Trophoblast cell (in vitro differentiated cells and primary cell): ENCODE results near the gene EGR4.

Experiments
- DNase-seq, 2 donors: peaks; one replicate each; pipeline ENCODE4 v3.0.0-alpha.2; 2016
- H2AFZ ChIP-seq: 2 replicates; pipeline ENCODE4 v1.6.1; 2013; ENCODE audit warnings: low read length, moderate library complexity, mild to moderate bottlenecking; ENCODE audit not compliant: insufficient read depth, poor library complexity
- H2AK5ac ChIP-seq: 2 replicates; pipeline ENCODE4 v1.6.1; 2013; ENCODE audit warnings: mild to moderate bottlenecking, low read length
- H2BK120ac ChIP-seq: 2 replicates; pipeline ENCODE4 v1.6.1; 2013; ENCODE audit warnings: low read length, mild to moderate bottlenecking, moderate library complexity; ENCODE audit not compliant: insufficient read depth, poor library complexity
- H2BK12ac ChIP-seq: 2 replicates; pipeline ENCODE4 v1.6.1; 2013; ENCODE audit warnings: mild to moderate bottlenecking, low read length, moderate library complexity
- H2BK5ac ChIP-seq: 2 replicates; pipeline ENCODE4 v1.6.1; 2013; ENCODE audit warnings: low read length, low read depth, moderate library complexity, mild to moderate bottlenecking; ENCODE audit not compliant: poor library complexity
- H3K14ac ChIP-seq: 2 replicates; pipeline ENCODE4 v1.6.1; 2013; ENCODE audit warnings: mild to moderate bottlenecking, low read length
- H3K18ac ChIP-seq: 2 replicates; pipeline ENCODE4 v1.6.1; 2013; ENCODE audit warnings: mild to moderate bottlenecking, low read length
- H3K23ac ChIP-seq: 2 replicates; pipeline ENCODE4 v1.6.1; 2013; ENCODE audit warnings: low read length
- H3K27ac ChIP-seq: 2 replicates; pipeline ENCODE4 v1.5.1; 2013; ENCODE audit warnings: low read depth, mild to moderate bottlenecking, inconsistent platforms, low read length, moderate library complexity
- H3K27me3 ChIP-seq: 2 replicates; pipeline ENCODE4 v1.6.1; 2013; ENCODE audit warnings: inconsistent platforms, mild to moderate bottlenecking, low read length, moderate library complexity; ENCODE audit not compliant: insufficient read depth
- H3K36me3 ChIP-seq, 2 experiments: 1 replicate in 1 of 2; 2 replicates in 1 of 2; pipeline ENCODE4 v1.6.1; 2013; ENCODE audit warnings: low read length in 2 of 2, mild to moderate bottlenecking in 2 of 2, moderate library complexity in 1 of 2; ENCODE audit not compliant: insufficient read depth in 2 of 2, control insufficient read depth in 1 of 2
- H3K4ac ChIP-seq: 2 replicates; pipeline ENCODE4 v1.6.1; 2013; ENCODE audit warnings: low read depth, mild to moderate bottlenecking, low read length, moderate library complexity
- H3K4me1 ChIP-seq, 2 experiments: 1 replicate in 1 of 2; 2 replicates in 1 of 2; pipeline ENCODE4 v1.6.1; 2013; ENCODE audit warnings: low read length in 2 of 2, mild to moderate bottlenecking in 2 of 2, moderate library complexity in 1 of 2; ENCODE audit not compliant: insufficient read depth in 2 of 2, control insufficient read depth in 1 of 2
- H3K4me2 ChIP-seq: 2 replicates; pipeline ENCODE4 v1.6.1; 2013; ENCODE audit warnings: inconsistent platforms, mild to moderate bottlenecking, low read length, moderate library complexity
- H3K4me3 ChIP-seq: 2 replicates; pipeline ENCODE4 v1.5.1; 2013; ENCODE audit warnings: mild to moderate bottlenecking, low read depth, low read length, inconsistent platforms
- H3K79me1 ChIP-seq: one replicate; pipeline ENCODE4 v1.6.1; 2013; ENCODE audit warnings: low read length
- H3K79me2 ChIP-seq: 2 replicates; pipeline ENCODE4 v1.6.1; 2013; ENCODE audit warnings: low read length, mild to moderate bottlenecking; ENCODE audit not compliant: control insufficient read depth, insufficient read depth, poor library complexity
- H3K9ac ChIP-seq: 2 replicates; pipeline ENCODE4 v1.6.1; 2013; ENCODE audit warnings: mild to moderate bottlenecking, low read length
- H3K9me3 ChIP-seq: 2 replicates; pipeline ENCODE4 v1.6.1; 2013; ENCODE audit warnings: low read depth, mild to moderate bottlenecking, control low read depth, inconsistent platforms, low read length; ENCODE audit not compliant: insufficient read depth
- H4K12ac ChIP-seq: 2 replicates; pipeline ENCODE4 v1.6.1; 2013; ENCODE audit warnings: low read depth, mild to moderate bottlenecking, low read length, moderate library complexity
- H4K8ac ChIP-seq: 2 replicates; pipeline ENCODE4 v1.6.1; 2013; ENCODE audit warnings: low read depth, mild to moderate bottlenecking, low read length, moderate library complexity
- H4K91ac ChIP-seq: one replicate; pipeline ENCODE4 v1.6.1; 2013; ENCODE audit warnings: low read depth, mild to moderate bottlenecking, low read length, moderate library complexity
- WGBS: extraction: QIAGEN DNeasy Blood & Tissue Kit; methylation state at CpG from one replicate; pipeline ENCODE4 v1.1.7; 2013; ENCODE audit warnings: missing lambda C conversion rate; ENCODE audit not compliant: insufficient read length, insufficient coverage; ENCODE audit errors: extremely low coverage; 5-methylcytosine and 5-hydroxymethylcytosine counted together

EGR4 gene

DNA sequence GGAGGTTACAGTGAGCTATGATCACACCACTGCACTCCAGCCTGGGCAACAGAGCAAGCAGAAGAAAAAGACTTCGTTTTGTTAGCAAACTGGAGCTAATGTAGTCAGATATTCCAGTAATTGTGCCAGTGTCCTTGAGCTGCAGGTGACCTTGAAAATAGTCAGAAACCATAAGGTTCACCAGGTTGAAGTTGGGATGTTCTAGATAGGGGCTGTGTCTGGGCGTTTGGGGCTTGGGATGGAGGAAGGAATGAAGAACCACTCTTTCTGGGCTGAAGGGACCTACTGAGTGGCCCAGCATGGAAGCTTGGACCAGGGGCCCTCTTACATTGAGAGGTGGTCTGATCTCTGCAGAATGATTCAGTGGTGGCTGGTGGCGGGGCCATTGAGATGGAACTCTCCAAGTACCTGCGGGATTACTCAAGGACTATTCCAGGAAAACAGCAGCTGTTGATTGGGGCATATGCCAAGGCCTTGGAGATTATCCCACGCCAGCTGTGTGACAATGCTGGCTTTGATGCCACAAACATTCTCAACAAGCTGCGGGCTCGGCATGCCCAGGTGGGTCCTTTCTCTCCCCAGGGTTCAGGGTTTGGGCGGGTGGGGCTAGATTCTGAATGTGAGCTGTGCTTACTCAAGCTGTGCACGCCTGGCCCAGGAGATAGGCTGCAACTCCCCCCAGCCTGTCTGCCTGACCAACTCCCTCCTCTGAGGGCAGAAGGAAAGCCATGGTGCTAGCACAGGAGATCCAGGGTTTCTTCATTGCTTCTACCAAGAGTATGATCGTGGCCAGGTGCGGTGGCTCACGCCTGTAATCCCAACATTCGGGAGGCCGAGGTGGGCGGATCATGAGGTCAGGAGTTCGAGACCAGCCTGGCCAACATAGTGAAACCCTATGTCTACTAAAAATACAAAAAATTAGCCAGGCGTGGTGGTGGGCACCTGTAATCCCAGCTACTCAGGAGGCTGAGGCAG lies 42.2 kb downstream of the EGR4 start:
- H2AK5ac ChIP-seq: no peak overlapping the region
- no CpG with 5 or more reads among the region's 17 CpGs for WGBS
- no peak overlapping the region for H3K4ac ChIP-seq
- H3K36me3 ChIP-seq: peaks cover 49 to 76% of the 10 kb centered on the region in 2 experiments
- no peak overlapping the region for H4K91ac ChIP-seq
- H3K27ac ChIP-seq: no peak overlapping the region
- no peaks in the 10 kb centered on the region for H3K4me1 ChIP-seq
- H3K14ac ChIP-seq: no peak overlapping the region
- no peaks in the 10 kb centered on the region for H3K79me1 ChIP-seq
- H3K79me2 ChIP-seq: no peaks in the 10 kb centered on the region
- H2BK5ac ChIP-seq: no peak overlapping the region
- H2BK12ac ChIP-seq: no peak overlapping the region
- no peak for DNase-seq
- H3K4me2 ChIP-seq: no peak overlapping the region
- no peaks in the 10 kb centered on the region for H3K9me3 ChIP-seq
- no peak overlapping the region for H3K9ac ChIP-seq
- no peak overlapping the region for H3K4me3 ChIP-seq
- H4K8ac ChIP-seq: no peak overlapping the region
- no peak overlapping the region for H2AFZ ChIP-seq
- no peaks in the 10 kb centered on the region for H3K27me3 ChIP-seq
- H2BK120ac ChIP-seq: no peak overlapping the region
- H3K23ac ChIP-seq: no peak overlapping the region
- H4K12ac ChIP-seq: no peak overlapping the region
- no peak overlapping the region for H3K18ac ChIP-seq

- H3K27me3 ChIP-seq: no peaks in the 10 kb centered on the region
- no peak overlapping the region for H3K27ac ChIP-seq
- no peak overlapping the region for H3K4me2 ChIP-seq
- no peak overlapping the region for H2BK12ac ChIP-seq
- peaks cover 49 to 83% of the 10 kb centered on the region in 2 experiments for H3K36me3 ChIP-seq
- H2BK5ac ChIP-seq: no peak overlapping the region
- H3K23ac ChIP-seq: no peak overlapping the region
- H3K18ac ChIP-seq: no peak overlapping the region
- H3K9me3 ChIP-seq: no peaks in the 10 kb centered on the region
- no peak overlapping the region for H2BK120ac ChIP-seq
- WGBS: no CpG with 5 or more reads among the region's 9 CpGs
- no peak overlapping the region for H3K4me3 ChIP-seq
- H4K91ac ChIP-seq: no peak overlapping the region
- no peak overlapping the region for H2AFZ ChIP-seq
- H4K8ac ChIP-seq: no peak overlapping the region
- no peaks in the 10 kb centered on the region for H3K4me1 ChIP-seq
- H3K79me2 ChIP-seq: no peaks in the 10 kb centered on the region
- H3K9ac ChIP-seq: no peak overlapping the region
- no peak overlapping the region for H3K4ac ChIP-seq
- H4K12ac ChIP-seq: no peak overlapping the region
- no peak overlapping the region for H2AK5ac ChIP-seq
- no peaks in the 10 kb centered on the region for H3K79me1 ChIP-seq
- H3K14ac ChIP-seq: no peak overlapping the region
- no peak for DNase-seq
Observed at GRCh38 chr2:73249636-73250035, 43.7 kb downstream of the EGR4 start.

DNA sequence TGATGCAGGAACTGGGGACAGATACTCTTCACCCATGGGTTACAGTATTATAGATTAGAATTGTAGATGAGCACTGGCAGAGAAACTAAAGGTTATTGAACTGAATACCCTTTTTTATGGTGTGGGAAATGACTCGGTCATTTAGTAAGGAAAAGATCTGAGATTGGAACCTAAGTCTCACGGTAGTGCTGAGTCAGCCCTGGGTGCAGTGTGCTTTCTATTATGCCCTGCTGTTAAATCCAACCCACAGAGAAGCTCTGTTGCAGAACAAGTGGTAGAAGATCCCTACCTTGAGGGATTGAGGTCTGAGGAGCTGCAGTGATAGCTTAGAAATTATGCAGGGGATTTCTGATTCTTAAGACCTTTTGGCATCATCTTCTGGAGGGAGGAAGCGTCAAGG lies 46.5 kb downstream of the EGR4 start:
- Histone ChIP-seq H3K4me2 (no peak overlapping the region), H2AK5ac (no peak overlapping the region), H4K91ac (no peak overlapping the region), H3K9ac (no peak overlapping the region), H2BK120ac (no peak overlapping the region), H3K18ac (no peak overlapping the region), H3K27ac (no peak overlapping the region), H2AFZ (no peak overlapping the region), H3K27me3 (no peaks in the 10 kb centered on the region), H2BK12ac (no peak overlapping the region), H3K4me1 (peaks cover 0 to 4% of the 10 kb centered on the region in 2 experiments), H3K36me3 (peaks cover 41 to 68% of the 10 kb centered on the region in 2 experiments), H3K79me1 (no peaks in the 10 kb centered on the region), H3K23ac (no peak overlapping the region), H2BK5ac (no peak overlapping the region), H3K4me3 (no peak overlapping the region), H3K79me2 (no peaks in the 10 kb centered on the region), H4K8ac (no peak overlapping the region), H3K14ac (no peak overlapping the region), H3K4ac (no peak overlapping the region), H4K12ac (no peak overlapping the region), H3K9me3 (no peaks in the 10 kb centered on the region)
- WGBS: no CpG with 5 or more reads among the region's 3 CpGs
- no peak for DNase-seq

- DNase-seq: no peak
- no peak overlapping the region for H4K8ac ChIP-seq
Observed at GRCh38 chr2:73244580-73244979, 48.8 kb downstream of the EGR4 start.

More at GRCh38 chr2:73244580-73244979, 48.8 kb downstream of the EGR4 start:
- Histone ChIP-seq H3K14ac (no peak overlapping the region), H3K4ac (no peak overlapping the region), H3K4me1 (peaks cover 0 to 4% of the 10 kb centered on the region in 2 experiments), H3K4me2 (no peak overlapping the region), H3K27me3 (no peaks in the 10 kb centered on the region), H3K18ac (no peak overlapping the region), H3K23ac (no peak overlapping the region), H3K79me2 (no peaks in the 10 kb centered on the region), H2AK5ac (no peak overlapping the region), H2BK120ac (no peak overlapping the region), H3K36me3 (peaks cover 22 to 53% of the 10 kb centered on the region in 2 experiments), H4K12ac (no peak overlapping the region), H3K4me3 (no peak overlapping the region), H2BK5ac (no peak overlapping the region), H3K79me1 (no peaks in the 10 kb centered on the region), H4K91ac (no peak overlapping the region), H3K27ac (no peak overlapping the region), H2BK12ac (no peak overlapping the region), H3K9ac (no peak overlapping the region), H2AFZ (no peak overlapping the region), H3K9me3 (no peaks in the 10 kb centered on the region)
- WGBS: no CpG with 5 or more reads among the region's 3 CpGs
